GM21526 (cell line): Measurements from ENCODE around the gene ORM1.

ENCODE experiments used
- ATAC-seq: cut with Tn5 transposase; IDR thresholded peaks from one replicate; pipeline ENCODE4 v1.9.1; 2021; ENCODE audit warnings: moderate library complexity; ENCODE audit not compliant: unreplicated experiment, low FRiP score

The ORM1 gene

DNA sequence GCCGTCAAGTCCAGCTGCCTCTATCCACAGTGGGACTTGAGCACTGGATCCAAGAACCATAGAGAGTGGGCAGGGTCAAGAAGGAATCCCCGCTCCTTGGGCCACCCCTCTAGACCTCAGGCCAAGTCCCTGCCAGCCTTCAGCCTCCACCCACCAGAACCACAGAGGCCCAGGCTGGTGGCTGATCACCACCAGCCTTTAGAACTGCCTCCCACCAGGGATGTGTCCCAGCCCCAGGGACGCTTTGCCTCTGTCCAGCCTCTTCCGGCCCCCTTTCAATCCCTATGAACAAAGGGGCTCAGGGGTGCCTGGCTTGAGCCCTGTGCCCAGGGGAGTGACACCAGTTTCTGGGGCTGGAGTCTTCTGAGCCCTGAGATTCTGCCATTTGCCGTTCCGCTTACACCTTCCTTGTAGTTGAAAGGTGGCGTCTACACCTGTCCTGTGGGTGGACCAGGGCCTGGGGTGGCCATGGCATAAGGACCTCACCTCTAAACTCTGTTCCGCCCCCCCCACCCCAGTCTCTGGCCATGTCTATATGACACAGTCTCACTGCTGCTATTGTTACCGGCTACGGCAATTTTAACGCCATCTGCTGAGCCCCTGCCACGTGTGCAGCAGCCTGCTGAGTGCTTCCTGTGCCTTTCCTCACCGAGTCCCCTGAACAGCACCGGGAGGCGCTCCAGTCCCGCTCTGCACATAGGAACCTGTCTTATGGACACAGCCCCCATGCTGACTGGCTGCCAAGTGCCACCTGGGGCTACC is 35.7 kb upstream of the ORM1 start:
- ATAC-seq = no peak

DNA sequence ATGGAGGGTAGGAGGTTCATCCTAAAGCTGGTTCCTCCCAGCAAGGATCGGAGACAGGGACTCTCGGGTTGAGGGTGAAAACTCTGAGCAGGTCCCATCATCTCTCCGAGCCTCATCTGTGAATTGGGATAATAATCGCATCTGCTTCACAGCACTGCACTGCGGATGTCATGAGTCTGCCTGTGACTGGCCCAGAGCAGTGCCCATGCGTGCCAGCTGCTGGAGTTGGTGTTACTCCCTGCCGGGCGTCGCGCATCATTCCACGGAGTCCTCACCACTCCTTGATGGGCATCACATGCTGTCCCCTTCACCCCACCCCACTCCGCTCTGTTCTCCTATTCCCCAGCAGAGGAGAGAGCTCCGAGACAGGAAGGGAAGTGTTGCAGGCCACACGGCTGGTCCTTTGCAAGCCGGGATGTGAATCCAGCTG is 35.1 kb upstream of the ORM1 start:
- ATAC-seq = no peak

DNA sequence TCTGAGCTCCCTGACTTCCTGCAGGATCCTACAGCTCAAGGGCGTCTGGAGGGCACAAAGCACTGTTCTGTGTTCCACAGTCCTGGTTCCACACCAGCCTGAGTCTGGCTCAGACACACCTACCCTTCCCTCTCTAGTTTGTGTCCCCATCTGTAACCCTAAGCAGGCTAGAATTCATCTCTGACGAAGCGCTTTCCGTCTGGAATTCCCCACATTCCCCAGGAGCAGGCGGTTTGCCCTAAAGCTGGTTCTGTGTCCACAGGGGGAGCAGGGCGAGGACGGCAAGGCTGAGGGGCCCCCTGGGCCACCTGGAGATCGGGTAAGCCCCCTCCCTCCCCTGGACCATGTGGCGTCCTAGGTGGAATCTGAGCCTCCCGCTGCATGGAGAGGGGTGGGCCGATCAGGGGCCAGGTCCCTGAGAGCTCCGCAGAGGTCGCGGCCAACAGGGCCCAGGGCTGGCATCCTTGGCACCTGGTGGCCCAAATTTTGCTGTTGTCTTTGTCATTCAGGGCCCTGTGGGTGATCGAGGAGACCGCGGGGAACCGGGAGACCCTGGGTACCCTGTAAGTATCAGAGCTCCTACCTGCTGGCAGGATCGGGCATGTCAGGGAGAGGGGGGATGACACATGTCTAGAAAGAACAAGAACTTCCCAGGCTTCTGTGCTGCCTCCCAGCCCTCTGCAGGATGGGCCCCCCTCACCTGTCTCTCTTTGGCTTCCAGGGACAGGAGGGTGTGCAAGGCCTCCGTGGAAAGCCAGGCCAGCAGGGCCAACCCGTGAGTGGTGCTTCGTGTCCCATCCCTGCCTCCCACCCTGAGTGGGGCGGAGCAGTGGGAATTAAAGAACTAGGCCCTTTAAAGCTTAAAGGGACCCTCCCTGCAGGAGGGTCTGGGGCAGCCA is 34.5 kb upstream of the ORM1 start:
- no peak for ATAC-seq

DNA sequence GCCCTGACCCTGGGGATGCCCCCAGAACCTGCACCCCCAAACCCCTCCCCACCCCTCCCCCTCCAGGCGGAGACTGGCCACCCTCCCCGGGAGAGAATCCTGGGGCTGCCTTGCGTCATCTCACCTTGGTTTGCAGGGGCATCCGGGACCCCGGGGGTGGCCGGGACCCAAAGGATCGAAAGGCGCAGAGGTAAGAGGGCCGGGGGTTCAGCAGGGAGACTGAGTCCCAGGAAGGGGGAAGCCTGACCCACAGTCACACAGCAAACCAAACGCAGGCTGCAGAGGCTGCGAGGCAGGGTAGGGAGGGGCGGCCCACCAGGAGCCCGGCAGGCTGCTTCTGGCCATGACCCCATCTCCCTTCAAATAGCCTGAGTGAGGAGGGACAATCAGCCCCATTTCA is 33.8 kb upstream of the ORM1 start:
- ATAC-seq = no peak

DNA sequence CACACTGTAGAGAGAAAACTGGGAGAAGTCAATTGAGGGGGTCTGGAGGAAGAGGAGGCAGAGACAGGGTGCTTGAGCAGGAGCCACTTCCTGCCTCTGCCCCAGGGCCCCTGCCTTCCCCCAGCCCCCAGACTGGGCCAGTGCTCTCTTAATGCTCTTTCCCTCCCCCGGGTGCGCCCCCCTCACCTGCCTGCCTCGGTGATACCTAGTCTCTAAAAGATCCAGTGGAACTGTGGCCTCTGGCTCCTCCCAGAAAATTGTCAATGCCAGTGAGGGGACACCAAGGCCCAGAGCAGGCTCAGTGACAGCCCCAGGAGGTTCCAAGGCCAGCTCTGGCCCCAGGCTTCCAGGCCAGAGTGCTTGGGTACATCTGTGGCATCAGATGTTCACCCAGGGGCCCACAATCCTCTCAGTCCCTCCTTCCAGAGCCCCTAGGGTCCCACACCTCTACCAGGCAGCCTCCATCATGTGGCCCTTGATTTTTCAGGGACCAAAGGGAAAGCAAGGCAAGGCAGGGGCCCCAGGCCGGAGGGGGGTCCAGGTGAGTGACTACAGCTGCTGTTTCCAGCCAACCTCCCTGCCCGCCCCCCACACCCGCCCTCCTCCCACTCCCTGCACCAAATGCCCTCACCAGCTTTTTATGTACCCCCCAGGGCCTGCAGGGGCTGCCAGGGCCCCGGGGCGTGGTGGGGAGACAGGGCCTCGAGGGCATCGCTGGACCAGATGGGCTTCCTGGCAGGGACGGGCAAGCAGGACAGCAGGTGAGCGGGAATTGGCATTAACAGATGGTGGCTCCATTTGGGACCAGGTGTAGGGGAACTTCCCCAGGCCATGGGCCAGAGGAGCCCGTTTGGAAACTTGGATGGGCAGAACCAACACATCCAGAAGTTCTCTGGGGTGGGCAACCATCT is 33.1 kb upstream of the ORM1 start:
- no peak for ATAC-seq

DNA sequence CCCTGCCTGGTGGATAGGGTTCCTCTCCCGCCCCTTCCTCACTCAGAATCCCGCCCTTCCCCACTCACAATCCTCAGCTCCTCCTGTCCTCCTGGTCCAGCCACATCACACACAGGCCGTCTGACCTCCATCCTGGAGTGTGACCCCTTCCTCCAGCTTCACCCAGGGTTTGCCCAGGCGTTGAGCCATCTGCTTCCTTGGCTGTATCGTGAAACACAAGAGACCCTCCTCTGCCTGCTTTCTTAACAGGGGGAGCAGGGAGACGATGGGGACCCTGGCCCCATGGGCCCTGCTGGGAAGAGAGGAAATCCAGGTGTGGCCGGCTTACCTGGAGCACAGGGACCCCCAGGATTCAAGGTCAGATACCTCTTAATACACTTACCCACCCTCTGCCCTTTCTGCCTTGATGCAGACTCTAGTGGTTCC is 32.3 kb upstream of the ORM1 start:
- ATAC-seq = no peak

DNA sequence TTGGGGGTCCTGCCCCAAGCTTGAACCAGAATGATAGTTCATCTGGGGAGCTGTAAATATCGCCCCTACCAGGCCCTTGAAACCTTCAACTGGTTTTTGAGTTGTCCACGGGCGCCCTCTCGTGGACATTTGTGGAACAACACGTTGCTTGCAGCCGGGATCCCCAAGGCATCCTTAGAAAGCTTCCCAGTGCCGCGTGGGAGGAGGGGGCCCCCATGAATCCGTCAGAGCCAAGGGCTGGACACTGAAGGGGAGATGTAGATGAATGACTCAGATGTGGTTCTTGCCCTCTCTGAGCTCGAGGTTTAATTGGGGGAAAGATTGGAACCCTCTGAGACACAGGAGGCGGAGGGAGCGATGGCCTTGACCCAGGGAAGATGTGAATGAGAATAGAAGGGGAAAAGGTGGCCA is 31.8 kb upstream of the ORM1 start:
- no peak for ATAC-seq

DNA sequence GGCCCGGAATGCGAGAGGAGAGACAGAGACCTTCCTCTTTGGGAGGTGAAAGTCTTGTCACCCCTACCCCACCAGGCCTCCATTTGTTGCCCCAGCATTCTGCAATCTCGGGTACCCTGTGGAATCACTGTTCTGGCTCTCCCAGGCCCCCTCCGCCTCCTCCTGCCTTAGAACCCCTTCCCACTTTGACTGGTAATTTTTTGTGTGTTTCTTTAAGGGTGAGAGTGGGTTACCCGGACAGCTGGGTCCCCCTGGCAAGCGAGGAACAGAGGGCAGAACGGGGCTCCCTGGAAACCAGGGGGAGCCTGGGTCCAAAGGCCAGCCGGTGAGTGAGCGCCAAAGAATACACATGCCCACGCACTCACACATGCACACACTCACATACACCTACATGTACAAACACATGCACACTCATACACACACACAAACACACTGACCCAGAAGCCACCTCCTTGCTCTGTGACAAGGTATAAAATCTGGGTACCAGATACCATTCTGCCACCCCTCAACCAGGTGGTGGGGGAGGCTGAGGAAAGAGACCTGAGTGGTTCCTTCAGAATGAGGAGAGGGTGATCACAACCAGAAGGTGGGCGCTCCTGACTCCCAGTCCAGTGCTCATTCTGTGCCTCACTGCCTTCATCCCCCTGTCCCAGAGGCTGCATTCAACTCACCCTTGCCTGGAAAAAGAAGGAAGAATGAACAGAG is 30.9 kb upstream of the ORM1 start:
- no peak for ATAC-seq

DNA sequence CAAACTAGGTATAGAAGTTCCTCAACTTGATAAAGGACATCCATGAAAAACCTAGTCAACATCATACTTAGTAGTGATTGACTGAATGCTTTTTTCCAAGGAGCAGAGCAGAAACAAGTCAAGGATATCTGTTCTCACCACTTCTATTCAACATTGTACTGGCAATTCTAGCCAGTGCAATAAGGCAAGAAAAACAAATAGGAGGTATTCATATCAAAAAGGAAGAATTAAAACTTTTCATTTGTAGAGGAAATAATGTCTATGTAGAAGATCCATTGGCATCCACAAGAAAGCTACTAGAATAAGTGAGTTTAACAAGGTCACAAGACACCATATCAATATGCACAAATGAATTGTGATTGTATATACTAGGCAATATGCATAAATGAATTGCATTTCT is 28.2 kb upstream of the ORM1 start:
- ATAC-seq = no peak

DNA sequence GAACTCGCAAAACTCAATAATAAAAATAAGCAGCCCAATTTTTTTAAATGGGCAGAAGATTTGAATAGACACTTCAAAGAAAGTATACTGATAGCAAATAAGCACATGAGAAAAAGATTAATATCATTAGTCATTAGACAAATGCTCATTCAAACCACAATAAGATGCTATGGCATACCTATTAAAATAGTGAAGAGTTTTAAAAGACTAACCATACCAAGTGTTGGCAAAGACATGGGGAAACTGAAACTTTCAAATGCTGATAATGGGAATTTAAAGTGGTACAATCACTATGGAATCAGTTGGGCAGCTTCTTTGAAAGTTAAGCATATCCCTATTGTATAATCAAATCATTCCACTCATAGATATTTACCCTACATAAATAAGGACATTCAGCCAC is 26.6 kb upstream of the ORM1 start:
- ATAC-seq = no peak

DNA sequence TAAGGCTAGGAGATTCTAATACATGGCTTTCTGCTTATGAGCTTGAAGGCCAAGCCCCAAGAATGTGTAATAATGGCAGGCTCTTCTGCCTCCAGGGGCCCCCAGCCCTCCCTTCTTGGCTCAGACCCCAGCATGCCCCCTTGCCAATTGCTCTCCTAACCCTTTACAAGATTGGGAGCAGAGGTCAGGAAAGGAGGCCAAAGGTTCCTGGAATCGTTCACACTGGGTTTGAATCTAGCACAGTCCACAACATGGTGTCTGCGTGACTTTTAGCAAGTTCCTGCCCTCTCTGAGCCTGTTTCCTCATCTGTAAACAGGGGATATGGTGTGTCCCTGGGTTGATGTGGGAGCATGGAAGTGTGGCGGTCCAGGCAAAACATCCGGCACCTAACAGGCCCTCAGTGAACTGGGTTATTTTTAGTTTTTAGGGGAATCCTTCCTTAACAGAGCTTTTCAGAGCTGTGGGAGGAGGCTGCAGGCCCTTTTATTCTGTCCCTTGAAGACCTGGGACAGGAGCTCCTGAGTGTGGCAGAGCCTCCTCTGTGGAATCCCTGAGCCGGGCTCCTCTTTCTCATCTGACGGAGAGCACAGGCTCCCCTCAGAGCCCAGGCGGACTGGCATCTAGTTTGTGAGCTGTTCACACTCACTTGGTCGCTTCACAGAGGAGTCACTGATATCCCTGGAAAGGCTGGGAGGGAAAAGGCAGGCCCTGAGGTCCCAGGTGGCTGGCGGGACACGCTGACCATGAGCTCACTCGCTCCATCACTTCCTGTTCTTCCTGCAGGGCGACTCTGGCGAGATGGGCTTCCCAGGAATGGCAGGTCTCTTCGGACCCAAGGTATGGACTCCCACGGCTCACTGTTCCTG is 23.4 kb upstream of the ORM1 start:
- ATAC-seq = no peak

DNA sequence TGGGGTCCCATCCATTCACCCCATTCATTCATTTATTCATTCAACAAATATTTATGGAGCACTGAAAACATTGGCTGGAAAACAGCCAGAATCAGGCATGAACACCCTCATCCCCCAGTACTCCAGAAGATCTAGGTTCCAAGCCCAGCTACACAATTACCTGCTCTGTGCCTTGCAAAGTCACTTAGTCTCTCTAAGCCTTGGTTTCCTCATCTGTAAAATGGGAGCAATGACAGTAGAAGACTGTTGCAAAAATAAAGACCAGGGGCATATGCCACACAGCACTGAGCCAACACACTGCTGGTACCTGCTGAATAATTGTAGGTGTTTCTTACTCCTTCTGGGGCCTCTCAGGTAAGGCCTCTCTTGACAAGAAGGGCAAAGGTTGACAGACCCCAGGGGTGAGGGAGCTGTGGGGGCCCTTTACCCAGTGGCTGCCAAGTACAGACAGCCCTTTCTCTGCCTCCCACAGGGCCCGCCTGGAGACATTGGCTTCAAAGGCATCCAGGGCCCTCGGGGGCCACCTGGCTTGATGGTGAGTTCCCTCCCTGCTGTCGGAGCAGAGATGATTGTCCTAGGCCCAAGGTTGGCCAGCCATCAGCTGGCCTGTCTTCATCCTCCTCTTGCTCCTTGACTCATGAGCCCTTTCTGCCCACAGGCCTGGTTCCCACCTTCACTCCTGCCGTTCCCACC is 22.6 kb upstream of the ORM1 start:
- ATAC-seq = no peak

DNA sequence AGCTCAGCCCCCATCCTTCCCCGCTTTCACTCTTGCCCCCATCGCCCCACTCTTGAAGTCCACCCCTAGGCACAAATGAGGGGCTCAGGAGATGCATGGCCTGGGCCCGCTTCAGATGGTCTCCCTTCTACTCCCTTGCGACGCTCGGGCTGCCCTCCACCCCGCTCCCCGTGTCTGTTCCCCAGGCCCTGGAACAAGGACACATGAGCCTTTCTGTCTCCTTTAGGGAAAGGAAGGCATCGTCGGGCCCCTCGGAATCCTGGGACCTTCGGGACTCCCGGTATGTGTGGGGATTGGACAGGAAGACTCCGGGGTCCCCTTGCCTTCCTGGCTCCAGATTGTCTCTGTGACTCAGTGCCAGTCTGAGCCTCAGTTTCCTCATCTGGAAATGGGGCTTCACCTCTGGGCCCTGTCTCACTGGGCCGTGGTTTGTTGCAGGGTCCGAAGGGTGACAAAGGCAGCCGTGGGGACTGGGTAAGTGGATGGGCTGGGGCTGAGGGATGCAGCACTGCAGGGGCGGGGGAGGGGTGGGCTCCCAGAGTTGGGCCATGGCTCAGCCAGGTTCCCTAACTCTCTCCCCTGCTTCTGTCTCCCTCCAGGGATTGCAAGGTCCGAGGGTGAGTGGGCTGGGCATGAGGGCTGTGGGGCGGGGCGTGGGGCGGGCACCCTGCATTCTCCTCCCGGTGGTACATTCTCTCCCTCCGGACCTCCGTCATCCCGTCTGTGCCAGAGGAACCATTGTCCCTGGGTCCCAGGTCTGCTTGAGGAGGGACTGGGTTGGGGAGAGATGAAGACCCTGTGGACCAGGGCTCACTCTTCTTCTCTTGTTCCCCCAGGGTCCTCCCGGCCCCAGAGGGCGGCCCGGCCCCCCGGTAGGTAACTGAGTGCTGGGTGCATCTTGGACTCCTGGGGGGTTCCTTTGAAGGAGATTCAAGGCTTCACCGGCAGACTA is 21.8 kb upstream of the ORM1 start:
- ATAC-seq = no peak

DNA sequence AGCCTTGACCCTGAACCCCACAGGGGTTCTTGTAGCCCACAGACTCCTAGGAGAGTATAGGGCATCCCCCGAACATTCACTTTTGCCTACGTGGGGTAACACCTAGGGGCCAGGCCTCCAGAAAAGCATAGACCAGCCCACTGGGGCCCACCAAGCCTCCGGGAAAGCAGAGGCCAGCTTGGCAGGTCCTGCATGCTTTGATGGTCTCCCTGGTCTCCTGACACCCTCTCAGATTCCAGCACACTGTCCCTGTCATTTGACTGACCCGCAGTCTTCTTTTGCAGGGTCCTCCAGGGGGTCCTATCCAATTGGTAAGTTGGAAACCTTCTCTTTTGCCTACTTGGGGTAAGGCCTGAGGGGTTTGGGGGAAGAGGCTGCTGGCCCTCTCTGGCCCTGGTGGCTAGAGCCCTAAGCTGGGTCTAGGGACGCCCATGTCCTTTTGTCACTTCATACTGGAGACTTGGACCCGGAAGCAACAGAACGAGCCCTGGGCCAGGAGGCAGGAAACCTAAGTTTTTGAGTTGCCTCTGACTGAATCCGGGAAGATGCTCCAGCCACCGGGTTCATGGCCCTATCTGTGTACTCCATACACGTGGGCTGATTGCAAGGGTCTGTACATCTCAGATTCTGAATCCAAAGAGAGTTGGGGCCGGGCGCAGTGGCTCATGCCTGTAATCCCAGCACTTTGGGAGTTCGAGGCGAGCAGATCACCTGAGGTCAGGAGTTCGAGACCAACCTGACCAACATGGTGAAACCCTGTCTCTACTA is 20.9 kb upstream of the ORM1 start:
- ATAC-seq = no peak

DNA sequence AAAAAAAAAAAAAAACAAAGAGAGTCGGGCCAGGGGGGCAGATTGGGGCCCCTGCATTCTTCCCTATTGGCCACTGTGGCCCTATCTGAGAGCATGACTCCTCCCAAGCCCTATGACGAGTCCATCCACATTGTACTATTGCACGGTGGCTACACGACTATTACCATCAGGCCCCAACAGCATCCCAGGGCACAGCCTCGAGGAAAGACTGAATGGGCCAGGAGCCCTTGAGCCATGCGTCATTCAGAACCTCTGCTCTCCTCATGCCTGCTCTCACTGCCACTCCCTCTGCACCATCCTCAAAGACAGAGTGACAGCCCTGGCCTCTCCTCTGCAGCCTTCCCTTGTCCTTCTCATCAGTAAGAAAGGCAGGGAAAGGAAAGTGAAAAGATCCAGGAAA is 20.2 kb upstream of the ORM1 start:
- ATAC-seq = no peak

DNA sequence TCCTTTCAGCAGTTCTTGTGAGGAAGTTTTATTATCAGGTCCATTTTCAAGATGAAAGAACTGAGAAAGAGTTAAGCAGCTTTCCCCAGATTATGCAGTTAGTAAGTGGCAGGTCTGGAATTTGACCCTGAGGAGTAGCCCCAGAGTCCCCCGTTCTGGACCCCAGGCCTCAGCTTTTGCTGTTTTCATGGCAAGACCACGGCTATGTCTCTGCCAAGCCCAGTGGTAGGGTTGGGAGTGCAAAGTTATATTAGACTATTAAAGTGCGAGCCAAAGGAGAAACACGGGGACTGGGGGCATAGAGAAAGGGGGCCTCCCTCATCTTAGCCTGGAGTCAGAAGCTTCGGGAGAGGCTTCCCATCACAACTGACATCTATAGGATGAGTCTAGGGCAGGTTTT is 19.3 kb upstream of the ORM1 start:
- ATAC-seq = no peak

DNA sequence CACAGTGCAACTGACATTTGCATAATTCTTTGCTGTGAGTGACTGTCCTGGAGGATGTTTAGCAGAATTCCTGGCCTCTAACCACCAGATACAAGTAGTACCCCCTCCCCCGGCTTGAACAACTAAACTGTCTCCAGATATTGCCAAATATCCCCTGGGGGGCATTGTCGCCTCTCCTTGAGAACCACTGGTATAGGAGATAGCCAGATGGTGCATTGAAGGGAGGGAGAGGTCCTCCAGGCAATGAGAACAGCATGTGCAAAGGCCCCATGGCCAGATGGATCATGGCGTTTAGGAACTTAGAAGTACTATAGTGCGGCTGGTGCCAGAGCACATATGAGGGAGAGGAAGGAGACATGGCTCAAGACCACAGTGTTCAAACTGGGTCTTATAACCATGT is 18.9 kb upstream of the ORM1 start:
- ATAC-seq = no peak
